Activated T-cell treated with anti-CD3 and anti-CD28 coated beads for 24 hours (primary cell): ENCODE results near the gene PTPN6.

Experiments
- DNase-seq: peaks from one replicate; pipeline ENCODE4 v3.0.0-alpha.2; 2020; ENCODE audit warnings: low read depth

The PTPN6 gene

GRCh38 chr12:6923003-6923732 is 28.0 kb upstream of the PTPN6 start:
- no peak for DNase-seq

GRCh38 chr12:6923851-6924250 is 27.3 kb upstream of the PTPN6 start:
- DNase-seq = no peak

- DNase-seq = no peak
Observed at GRCh38 chr12:6925239-6925539, 26.0 kb upstream of the PTPN6 start.

GRCh38 chr12:6925540-6926279 is 25.4 kb upstream of the PTPN6 start:
- DNase-seq = no peak

GRCh38 chr12:6927379-6928021 is 23.7 kb upstream of the PTPN6 start, which contains the start of gene ATN1:
TSS of gene ATN1 (plus strand) at chr12:6927959. CDS start at chr12:6934002, 6,043 bp downstream.
- DNase-seq = no peak

GRCh38 chr12:6928022-6928702 is 23.0 kb upstream of the PTPN6 start:
- no peak for DNase-seq

- no peak for DNase-seq
Observed at GRCh38 chr12:6928703-6929407, 22.3 kb upstream of the PTPN6 start.

GRCh38 chr12:6929466-6930452 is 21.4 kb upstream of the PTPN6 start:
- DNase-seq = no peak

GRCh38 chr12:6932766-6933165 is 18.4 kb upstream of the PTPN6 start:
- DNase-seq = no peak

- no peak for DNase-seq
Observed at GRCh38 chr12:6934110-6934509, 17.0 kb upstream of the PTPN6 start.

- DNase-seq = no peak
Observed at GRCh38 chr12:6935371-6936193, 15.6 kb upstream of the PTPN6 start.

GRCh38 chr12:6936194-6936635 is 14.9 kb upstream of the PTPN6 start:
- no peak for DNase-seq

- no peak for DNase-seq
Observed at GRCh38 chr12:6936636-6937480, 14.3 kb upstream of the PTPN6 start.

GRCh38 chr12:6937481-6938352 is 13.4 kb upstream of the PTPN6 start:
- DNase-seq = peak; percentile 90

- DNase-seq = no peak
Observed at GRCh38 chr12:6938353-6939190, 12.6 kb upstream of the PTPN6 start.

- no peak for DNase-seq
Observed at GRCh38 chr12:6939191-6939540, 12.0 kb upstream of the PTPN6 start.

- DNase-seq = no peak
Observed at GRCh38 chr12:6941267-6941666, 9.9 kb upstream of the PTPN6 start.
